ENCODE data around the gene PLCL2. TPM values are rescaled to one million over a fixed set of nuclear protein-coding genes. Genes with fewer than 3 reads are reported as not detected.
"Not testable (repeated sequence)": the region's sequence is repeated elsewhere in the genome, so short reads cannot be mapped to it uniquely, and the experiment has no call there.

PLCL2 gene
- total RNA-seq, 1 experiment from 2014 or later, result 0.51 TPM

- no peak for DNase-seq (ENCODE audit: unreplicated experiment)
- CTCF ChIA-PET, result interaction anchor here (0.7 kb wide), 1 partner anchor 57 kb away, joined by 4 read pairs; no protein-coding TSS in a partner anchor
- intact Hi-C loops (cut with micrococcal nuclease), result no loop called here
- H3K9me3 Mint-ChIP-seq (ENCODE audit: unreplicated experiment), result no peaks in the 10 kb centered on the region
- no peaks in the 10 kb centered on the region for H3K4me1 Mint-ChIP-seq (ENCODE audit: insufficient read depth, unreplicated experiment)
- BruUV-seq (replicated peaks), result no TSS peak
- no peak overlapping the region for H3K27ac Mint-ChIP-seq (ENCODE audit: low read depth, unreplicated experiment)
- peaks cover 35% of the 10 kb centered on the region for H3K27me3 Mint-ChIP-seq (ENCODE audit: insufficient read depth, unreplicated experiment)
- no peaks in the 10 kb centered on the region for H3K36me3 Mint-ChIP-seq (ENCODE audit: insufficient read depth, unreplicated experiment)
- TF ChIP-seq, protein P1, sequence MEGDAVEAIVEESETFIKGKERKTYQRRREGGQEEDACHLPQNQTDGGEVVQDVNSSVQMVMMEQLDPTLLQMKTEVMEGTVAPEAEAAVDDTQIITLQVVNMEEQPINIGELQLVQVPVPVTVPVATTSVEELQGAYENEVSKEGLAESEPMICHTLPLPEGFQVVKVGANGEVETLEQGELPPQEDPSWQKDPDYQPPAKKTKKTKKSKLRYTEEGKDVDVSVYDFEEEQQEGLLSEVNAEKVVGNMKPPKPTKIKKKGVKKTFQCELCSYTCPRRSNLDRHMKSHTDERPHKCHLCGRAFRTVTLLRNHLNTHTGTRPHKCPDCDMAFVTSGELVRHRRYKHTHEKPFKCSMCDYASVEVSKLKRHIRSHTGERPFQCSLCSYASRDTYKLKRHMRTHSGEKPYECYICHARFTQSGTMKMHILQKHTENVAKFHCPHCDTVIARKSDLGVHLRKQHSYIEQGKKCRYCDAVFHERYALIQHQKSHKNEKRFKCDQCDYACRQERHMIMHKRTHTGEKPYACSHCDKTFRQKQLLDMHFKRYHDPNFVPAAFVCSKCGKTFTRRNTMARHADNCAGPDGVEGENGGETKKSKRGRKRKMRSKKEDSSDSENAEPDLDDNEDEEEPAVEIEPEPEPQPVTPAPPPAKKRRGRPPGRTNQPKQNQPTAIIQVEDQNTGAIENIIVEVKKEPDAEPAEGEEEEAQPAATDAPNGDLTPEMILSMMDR (IDR thresholded peaks at IDR 0.05; ENCODE audit: unreplicated experiment), result no peak
- H3K4me3 Mint-ChIP-seq (ENCODE audit: unreplicated experiment), result no peak overlapping the region
- POLR2A ChIA-PET, result no interaction called here
Measured at GRCh38 chr3:16961621-16962205, 77.0 kb downstream of the PLCL2 start.

GRCh38 chr3:16975083-16975482, 90.3 kb downstream of the PLCL2 start:
- POLR2A ChIA-PET, result no interaction called here
- H3K36me3 Mint-ChIP-seq (ENCODE audit: insufficient read depth, unreplicated experiment), result no peaks in the 10 kb centered on the region
- no TSS peak for BruUV-seq (replicated peaks)
- intact Hi-C loops (cut with micrococcal nuclease), result no loop called here
- DNase-seq (ENCODE audit: unreplicated experiment), result no peak
- no peaks in the 10 kb centered on the region for H3K27me3 Mint-ChIP-seq (ENCODE audit: insufficient read depth, unreplicated experiment)
- no peak overlapping the region for H3K27ac Mint-ChIP-seq (ENCODE audit: low read depth, unreplicated experiment)
- no peaks in the 10 kb centered on the region for H3K4me1 Mint-ChIP-seq (ENCODE audit: insufficient read depth, unreplicated experiment)
- no peak overlapping the region for H3K4me3 Mint-ChIP-seq (ENCODE audit: unreplicated experiment)
- peaks cover 8% of the 10 kb centered on the region for H3K9me3 Mint-ChIP-seq (ENCODE audit: unreplicated experiment)
- CTCF ChIA-PET, result interaction anchor here (0.8 to 1.1 kb wide), 3 partner anchors 15 to 214 kb away, joined by 4 read pairs; no protein-coding TSS in a partner anchor
- TF ChIP-seq, protein P1 (IDR thresholded peaks at IDR 0.05; ENCODE audit: unreplicated experiment), result no peak

GRCh38 chr3:16978234-16978920, 93.6 kb downstream of the PLCL2 start:
- intact Hi-C loops (cut with micrococcal nuclease), result no loop called here
- no peaks in the 10 kb centered on the region for H3K36me3 Mint-ChIP-seq (ENCODE audit: insufficient read depth, unreplicated experiment)
- H3K9me3 Mint-ChIP-seq (ENCODE audit: unreplicated experiment), result peaks cover 8% of the 10 kb centered on the region
- CTCF ChIA-PET, result interaction anchor here (0.9 kb wide), 1 partner anchor 143 kb away, joined by 4 read pairs; no protein-coding TSS in a partner anchor
- no peak overlapping the region for H3K27ac Mint-ChIP-seq (ENCODE audit: low read depth, unreplicated experiment)
- no peaks in the 10 kb centered on the region for H3K27me3 Mint-ChIP-seq (ENCODE audit: insufficient read depth, unreplicated experiment)
- no peak for DNase-seq (ENCODE audit: unreplicated experiment)
- H3K4me3 Mint-ChIP-seq (ENCODE audit: unreplicated experiment), result no peak overlapping the region
- POLR2A ChIA-PET, result no interaction called here
- H3K4me1 Mint-ChIP-seq (ENCODE audit: insufficient read depth, unreplicated experiment), result no peaks in the 10 kb centered on the region
- TF ChIP-seq, protein P1 (IDR thresholded peaks at IDR 0.05; ENCODE audit: unreplicated experiment), result no peak
- BruUV-seq (replicated peaks), result no TSS peak

DNA sequence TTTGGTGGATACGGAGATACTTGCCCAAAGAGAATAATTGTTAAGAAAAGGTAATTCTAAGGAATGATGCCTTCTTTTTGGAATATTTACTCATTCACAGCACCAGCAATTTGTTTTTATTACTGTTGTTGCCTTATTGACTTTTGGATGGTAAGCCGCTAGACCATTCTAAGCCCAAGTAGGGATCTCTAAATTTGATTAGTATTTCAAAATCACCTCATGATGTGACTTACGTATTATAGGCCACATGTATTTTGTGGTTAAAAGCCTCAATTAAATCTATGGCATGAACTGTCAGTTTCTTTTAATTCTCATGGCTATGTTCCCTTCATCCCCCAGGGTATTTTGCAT, 94.1 kb downstream of the PLCL2 start:
- intact Hi-C loops (cut with micrococcal nuclease), result no loop called here
- Mint-ChIP-seq H3K4me3 (ENCODE audit: unreplicated experiment) (no peak overlapping the region), H3K27ac (ENCODE audit: low read depth, unreplicated experiment) (no peak overlapping the region), H3K4me1 (ENCODE audit: insufficient read depth, unreplicated experiment) (no peaks in the 10 kb centered on the region), H3K9me3 (ENCODE audit: unreplicated experiment) (peaks cover 3% of the 10 kb centered on the region), H3K27me3 (ENCODE audit: insufficient read depth, unreplicated experiment) (no peaks in the 10 kb centered on the region), H3K36me3 (ENCODE audit: insufficient read depth, unreplicated experiment) (no peaks in the 10 kb centered on the region)
- ChIA-PET POLR2A (no interaction called here), CTCF (no interaction called here)
- no peak for DNase-seq (ENCODE audit: unreplicated experiment)
- BruUV-seq (replicated peaks), result no TSS peak
- TF ChIP-seq, protein P1 (IDR thresholded peaks at IDR 0.05; ENCODE audit: unreplicated experiment), result no peak

GRCh38 chr3:16979769-16980515, 95.2 kb downstream of the PLCL2 start:
- H3K9me3 Mint-ChIP-seq (ENCODE audit: unreplicated experiment); DNase-seq (ENCODE audit: unreplicated experiment); H3K27me3 Mint-ChIP-seq (ENCODE audit: insufficient read depth, unreplicated experiment); H3K4me1 Mint-ChIP-seq (ENCODE audit: insufficient read depth, unreplicated experiment); H3K36me3 Mint-ChIP-seq (ENCODE audit: insufficient read depth, unreplicated experiment); H3K4me3 Mint-ChIP-seq (ENCODE audit: unreplicated experiment); POLR2A ChIA-PET; H3K27ac Mint-ChIP-seq (ENCODE audit: low read depth, unreplicated experiment); BruUV-seq (replicated peaks); CTCF ChIA-PET; intact Hi-C loops (cut with micrococcal nuclease): not testable (repeated sequence)

- BruUV-seq (replicated peaks); H3K36me3 Mint-ChIP-seq (ENCODE audit: insufficient read depth, unreplicated experiment); CTCF ChIA-PET; H3K27ac Mint-ChIP-seq (ENCODE audit: low read depth, unreplicated experiment); H3K4me3 Mint-ChIP-seq (ENCODE audit: unreplicated experiment); intact Hi-C loops (cut with micrococcal nuclease); POLR2A ChIA-PET; H3K9me3 Mint-ChIP-seq (ENCODE audit: unreplicated experiment); H3K27me3 Mint-ChIP-seq (ENCODE audit: insufficient read depth, unreplicated experiment); DNase-seq (ENCODE audit: unreplicated experiment); H3K4me1 Mint-ChIP-seq (ENCODE audit: insufficient read depth, unreplicated experiment): not testable (repeated sequence)
Measured at GRCh38 chr3:16980526-16980925, 95.8 kb downstream of the PLCL2 start.

Measured in MCF 10A (cell line).